Measurements from ENCODE around the gene SACS. TPM values are rescaled to one million over a fixed set of nuclear protein-coding genes. Genes with fewer than 3 reads are reported as not detected.
"Not testable (repeated sequence)": the region's sequence is repeated elsewhere in the genome, so short reads cannot be mapped to it uniquely, and the experiment has no call there.

Gene SACS
- polyA plus RNA-seq, 1 donor, result 12.2 TPM

- no peak for DNase-seq
These were observed 14.5 kb downstream of the SACS start for GRCh38 chr13:23418776-23419683.

DNA sequence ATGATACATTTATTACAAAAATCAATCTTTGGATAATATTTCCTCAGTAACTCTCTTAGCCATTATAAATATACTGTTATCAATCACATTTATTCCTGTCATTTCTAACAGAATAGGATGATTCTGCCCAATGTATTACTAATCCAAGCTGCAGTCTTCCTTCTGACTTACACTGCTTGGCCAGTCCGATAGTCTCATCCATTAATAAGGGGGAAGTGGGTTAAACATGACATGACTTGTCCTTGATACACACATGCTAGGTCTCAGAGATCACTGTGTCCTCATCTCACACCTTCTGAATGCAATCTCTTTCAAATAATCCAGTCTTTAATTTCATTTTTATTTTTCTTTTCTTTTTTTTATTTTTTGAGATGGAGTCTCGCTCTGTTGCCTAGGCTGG is 18.8 kb downstream of the SACS start:
- DNase-seq, result no peak

DNA sequence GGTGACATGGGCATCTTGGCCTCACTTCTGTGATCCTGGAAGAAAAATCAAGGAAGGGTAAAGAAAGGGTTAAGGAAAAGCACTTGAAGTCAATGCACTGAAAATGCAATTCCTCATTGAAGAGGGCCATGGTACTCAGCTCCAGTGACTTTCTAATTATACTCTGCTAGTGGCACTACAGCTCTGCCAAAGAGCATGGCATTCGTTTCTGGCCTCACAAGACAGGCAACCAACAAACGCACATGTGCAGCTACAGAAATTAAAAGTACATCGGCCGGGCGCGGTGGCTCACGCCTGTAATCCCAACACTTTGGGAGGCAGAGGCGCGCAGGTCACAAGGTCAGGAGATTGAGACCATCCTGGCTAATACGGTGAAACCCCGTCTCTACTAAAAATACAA is 21.8 kb downstream of the SACS start:
- DNase-seq, result no peak

DNA sequence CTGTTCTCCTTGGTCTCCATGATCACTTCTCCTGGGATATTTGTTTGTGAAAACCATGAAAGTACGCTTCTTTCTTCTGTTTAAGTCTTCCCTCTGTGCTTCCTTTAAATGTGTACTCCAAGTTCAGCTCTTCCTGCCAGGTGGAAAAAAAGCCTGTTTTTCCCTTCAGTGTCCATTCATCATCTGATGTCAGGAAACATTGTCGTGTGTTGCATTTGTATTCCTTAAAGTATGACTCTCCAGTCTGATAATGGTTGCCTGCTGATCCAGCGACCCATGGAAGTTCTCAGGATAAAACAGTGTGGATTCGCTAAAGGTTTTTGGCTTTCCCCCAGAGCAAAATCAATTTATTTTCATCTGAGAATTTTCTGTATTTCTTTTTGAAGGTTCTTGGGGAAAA is 22.3 kb downstream of the SACS start:
- no peak for DNase-seq

- DNase-seq, result no peak
These were observed 25.5 kb downstream of the SACS start for GRCh38 chr13:23408026-23408425.

- not testable (repeated sequence) for DNase-seq
These were observed 32.3 kb downstream of the SACS start for GRCh38 chr13:23401156-23401555.

DNA sequence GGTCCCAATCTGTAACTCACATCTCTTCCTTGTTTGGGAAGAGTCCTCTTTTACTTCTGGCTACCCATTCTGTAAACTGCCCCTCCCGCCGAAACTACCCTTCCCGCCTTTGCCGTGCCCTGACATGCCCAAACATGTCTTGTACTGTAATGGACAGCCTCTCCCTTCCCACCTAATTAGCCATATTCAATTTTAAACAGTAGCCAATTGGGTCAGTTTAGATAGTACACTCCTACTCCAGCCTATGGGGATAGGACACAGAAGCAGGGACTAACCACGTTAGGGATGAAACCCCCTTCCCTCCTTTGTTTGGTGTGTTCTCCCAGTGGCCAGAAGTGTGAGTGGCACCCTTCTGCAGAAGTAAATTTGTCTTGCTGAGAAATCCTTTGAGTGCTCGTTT is 34.2 kb downstream of the SACS start:
- DNase-seq, result no peak

GRCh38 chr13:23394821-23395220 is 38.7 kb downstream of the SACS start:
- DNase-seq, result no peak

DNA sequence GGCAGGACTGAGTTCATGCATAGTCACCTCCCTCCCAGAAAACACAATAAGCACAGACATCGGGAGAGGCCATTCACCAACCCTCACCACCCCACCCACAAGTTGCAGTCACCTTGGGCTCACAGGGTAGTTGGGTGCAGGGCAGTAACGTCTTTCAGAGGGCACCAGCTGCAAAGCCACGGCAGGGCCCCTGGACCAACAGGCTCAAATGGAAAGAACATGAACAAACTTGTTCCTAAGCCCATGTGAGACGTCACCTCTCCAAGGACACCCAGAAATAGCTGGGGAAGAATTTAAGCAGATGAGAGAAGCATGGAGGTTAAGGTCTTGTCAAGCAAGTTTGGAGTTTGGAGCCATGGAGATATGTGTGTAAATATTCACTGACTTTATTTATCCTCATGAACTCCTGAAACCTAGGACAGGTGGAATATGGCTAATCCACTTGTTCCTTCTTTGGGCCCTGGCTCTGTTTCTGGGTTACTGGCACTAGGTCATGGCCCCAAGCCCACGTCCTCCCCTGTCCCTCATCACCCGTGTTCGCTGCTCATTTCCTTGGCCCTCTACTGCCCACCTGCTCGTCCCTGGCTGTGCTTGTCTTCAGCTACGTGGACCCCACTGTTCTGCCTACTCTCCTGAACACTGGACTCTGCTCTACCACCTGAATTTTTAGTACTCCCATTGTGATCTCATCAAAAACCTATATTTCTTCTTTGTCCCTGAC is 40.4 kb downstream of the SACS start:
- DNase-seq, result no peak

GRCh38 chr13:23392313-23392712 is 41.2 kb downstream of the SACS start:
- no peak for DNase-seq

DNA sequence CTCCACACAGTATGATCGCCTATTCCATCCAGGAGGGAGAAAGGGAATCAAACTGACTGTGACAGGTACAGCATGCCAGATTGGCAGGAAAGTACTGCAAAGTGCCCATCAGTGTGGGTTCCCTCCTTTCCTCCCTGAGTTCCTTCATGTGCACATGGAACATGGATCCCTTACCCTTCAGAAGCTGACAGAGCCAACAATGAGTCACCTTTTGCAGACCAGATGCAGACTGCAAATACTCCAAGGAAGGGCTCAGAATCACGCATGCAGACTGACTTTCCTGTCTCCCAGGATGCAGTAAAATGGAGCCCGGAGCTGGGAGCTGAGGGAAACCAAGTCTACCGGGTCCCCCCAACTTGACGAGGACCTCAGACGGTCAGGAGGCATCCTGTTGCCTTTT is 41.8 kb downstream of the SACS start:
- DNase-seq, result no peak

GRCh38 chr13:23386533-23386932 is 47.0 kb downstream of the SACS start:
- DNase-seq, result no peak

GRCh38 chr13:23385931-23386330 is 47.6 kb downstream of the SACS start:
- DNase-seq, result no peak

DNA sequence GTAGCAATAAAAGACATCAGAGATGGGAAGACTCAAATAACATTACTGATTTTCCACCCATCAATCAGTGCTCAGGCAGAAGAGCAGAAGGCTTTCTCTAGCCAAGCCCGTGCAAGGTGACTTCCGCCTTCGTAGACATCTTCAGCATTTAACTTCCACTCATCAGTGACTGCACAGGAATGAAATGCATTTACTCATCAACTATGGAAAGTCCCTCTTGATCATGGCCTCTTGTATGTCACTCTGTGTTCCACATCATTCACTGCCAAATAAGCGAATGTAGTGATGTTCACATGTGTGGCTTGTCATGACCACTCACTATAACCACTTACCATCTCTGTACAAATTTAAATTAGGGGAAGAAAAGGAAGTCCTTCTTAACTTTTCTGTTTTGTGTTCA is 49.4 kb downstream of the SACS start:
- DNase-seq, result no peak

GRCh38 chr13:23383151-23383550 is 50.4 kb downstream of the SACS start:
- DNase-seq, result no peak

GRCh38 chr13:23381866-23382265 is 51.6 kb downstream of the SACS start:
- no peak for DNase-seq

DNA sequence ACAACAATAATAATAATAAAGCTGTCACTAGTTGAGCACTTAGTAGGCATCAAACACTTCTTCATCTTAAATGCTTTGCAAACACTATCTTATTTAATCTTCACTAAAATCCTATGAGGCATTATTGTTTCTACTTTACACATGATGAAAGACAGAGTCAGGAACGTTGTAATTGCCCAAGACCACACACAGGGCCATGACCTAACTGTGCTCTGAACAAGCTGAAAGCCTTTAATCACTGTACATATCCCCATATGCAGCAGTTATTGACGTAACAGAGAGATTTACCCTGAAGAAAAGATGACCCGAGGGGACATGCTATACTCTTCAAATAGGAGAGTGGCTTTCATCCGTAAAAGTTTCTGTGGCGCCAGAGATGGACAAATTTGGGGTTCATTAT is 53.0 kb downstream of the SACS start:
- no peak for DNase-seq

DNA sequence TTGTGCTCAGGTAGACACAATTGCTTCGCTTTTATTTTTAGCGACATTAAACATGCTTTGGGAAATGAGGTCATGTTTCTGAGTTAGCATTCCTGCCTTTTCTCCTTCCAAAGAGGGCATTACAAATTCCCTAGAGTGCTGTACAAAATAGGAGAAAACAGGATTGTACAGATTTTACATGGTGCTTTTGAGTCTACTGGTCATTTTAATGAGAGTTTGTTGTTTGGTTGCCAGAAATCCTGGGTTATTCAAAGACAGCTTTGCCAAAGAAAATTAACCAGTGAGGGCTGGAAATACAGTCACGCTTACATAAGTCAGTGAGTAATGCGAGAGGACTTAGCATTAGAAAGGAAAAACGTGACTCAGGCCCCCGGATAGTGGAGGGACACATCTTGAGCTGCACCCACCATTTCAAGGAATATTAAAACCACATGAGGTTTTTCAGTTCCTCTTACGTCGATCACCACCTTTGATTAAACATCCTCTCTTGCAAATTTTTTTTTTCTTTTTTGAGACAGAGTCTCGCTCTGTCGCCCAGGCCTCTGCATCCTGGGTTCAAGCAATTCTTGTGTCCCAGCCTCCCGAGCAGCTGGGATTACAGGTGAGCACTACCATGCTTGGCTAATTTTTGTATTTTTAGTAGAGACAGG is 55.4 kb downstream of the SACS start:
- DNase-seq, result no peak

DNA sequence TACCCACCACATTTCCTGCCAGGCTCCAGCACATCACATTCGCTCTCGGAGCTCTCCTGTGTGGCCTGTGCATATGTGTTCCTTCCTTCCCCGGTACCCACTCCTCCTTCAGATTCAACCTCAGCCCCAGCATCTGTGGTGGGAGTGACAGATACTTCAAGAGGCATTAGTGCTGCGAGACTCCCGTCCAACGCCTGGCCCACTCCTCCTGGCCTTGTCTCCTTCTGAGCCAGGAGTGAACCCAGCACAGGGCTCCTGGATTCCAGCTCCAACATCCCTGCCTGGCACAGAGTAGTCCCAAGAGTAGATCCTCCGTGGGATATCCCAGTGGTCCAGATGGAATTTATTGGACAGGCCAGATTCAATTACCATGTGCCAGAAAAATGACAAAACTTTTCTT is 55.9 kb downstream of the SACS start:
- DNase-seq, result no peak

DNA sequence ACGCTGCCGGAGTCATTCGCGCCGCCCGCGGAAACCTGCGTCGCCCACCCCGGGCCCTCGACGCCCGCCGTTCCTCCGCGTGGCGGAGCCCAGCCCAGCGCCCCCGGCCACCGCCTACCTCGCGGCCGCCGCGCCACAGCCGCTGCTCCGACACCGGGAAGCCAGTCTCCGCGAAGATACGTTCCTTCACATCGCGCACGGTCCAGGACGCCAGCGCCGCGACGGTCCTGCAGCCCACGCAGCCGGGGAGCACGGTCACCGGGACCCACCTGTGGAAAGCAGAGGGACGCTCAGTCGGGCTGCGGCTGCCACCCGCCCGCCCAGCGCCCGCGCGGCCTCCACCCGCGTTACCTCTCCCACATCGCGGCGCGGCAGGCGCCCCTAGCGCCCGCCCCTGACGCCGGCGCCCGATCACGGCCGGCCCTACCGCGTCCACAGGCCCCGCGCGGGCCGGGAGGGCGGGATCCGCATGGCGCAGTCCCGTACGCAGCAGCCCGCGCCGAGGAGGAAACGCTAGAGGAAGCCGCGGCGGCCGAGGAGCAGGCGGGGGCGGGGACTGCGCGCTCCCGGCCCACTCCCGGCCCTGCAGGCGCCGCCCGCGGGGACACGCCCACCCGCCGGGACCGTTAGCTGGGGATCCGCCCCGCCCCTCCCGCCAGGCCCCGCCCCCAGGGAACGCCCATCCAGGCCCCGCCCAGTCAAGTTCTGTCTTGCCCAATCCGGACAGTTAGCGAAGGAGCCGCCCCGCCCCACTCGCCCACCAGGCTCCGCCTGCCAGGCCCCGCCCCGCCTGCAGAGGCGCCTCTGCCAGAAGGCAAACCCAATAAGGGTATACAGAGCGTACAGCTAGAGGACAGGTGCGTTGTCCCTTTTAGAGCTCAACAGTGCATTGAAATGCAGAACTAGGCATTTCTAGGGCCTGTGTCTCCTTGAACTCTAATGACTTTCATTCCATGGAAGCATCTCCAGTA is 58.2 kb downstream of the SACS start:
- DNase-seq, result peak; percentile 92

DNA sequence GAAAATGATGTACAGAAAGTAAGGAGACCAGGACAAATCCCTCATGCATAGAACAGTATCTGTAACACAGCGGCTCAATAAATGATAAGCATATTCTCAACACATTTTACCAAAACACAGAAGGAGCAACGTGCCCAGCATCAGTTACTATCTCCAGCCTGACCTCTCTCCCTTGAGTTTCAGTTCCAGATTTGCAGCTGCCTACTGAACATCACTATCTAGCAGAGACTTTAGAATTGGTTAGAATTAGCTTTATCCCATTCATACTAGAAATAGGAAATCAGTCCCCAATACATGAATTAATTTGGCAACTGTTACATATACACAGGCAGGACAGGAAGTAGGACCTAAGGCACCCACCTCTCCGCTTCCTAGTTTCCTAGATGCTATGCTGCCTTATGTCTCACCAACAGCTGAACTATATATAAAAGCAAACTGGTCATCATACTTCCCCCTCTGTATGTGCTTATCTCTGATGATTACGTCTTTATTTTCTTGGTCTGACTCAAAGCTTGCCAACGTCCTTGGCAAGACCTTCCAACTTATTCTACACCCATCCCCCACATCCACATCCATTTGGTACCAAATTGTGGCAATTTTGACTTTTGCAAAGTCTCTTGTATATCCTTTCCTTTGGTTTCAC is 61.1 kb downstream of the SACS start:
- no peak for DNase-seq
